Amniotic stem cell (primary cell): ENCODE data around the gene CIT.

ENCODE experiments used
- DNase-seq: peaks from one replicate; lab custom pipeline; 2025; lab: John Stamatoyannopoulos, UW

The CIT gene

GRCh38 chr12:119645535-119646059 lies 231.5 kb downstream of the CIT start:
- DNase-seq = no peak

- no peak for DNase-seq
Measured at GRCh38 chr12:119644930-119645329, 232.2 kb downstream of the CIT start.

GRCh38 chr12:119642986-119643385 lies 234.1 kb downstream of the CIT start:
- DNase-seq = no peak
